K562 (cell line): ENCODE data around the gene SLC25A20. TPM values are rescaled to one million over a fixed set of nuclear protein-coding genes. Genes with fewer than 3 reads are reported as not detected.

Experiments
- ATAC-seq: fragments of 200-7000 bp; cut with Tn5 transposase; 3 replicates; pipeline ENCODE4 v1.9.1; 2020; ENCODE audit warnings: moderate library complexity
- BruUV-seq: library from RNA; stranded (reverse); fragments of 400-500 nt; replicated peaks from 2 replicates; lab custom pipeline; 2021; lab: Mats Ljungman, UMichigan
- CTCF ChIA-PET: fragments of 300-600 bp; formaldehyde crosslinking; extraction: SDS; loops from one replicate; lab custom pipeline; 2021; ENCODE audit warnings: low intra/inter-chr PET ratio; lab: Yijun Ruan, JAX
- POLR2A ChIA-PET: fragments of 300-600, 350-650 bp; sonication (Branson Sonifier 250); formaldehyde crosslinking; extraction: SDS; loops from one replicate; lab custom pipeline; 2021; ENCODE audit warnings: antibody characterized with exemption, inconsistent platforms; lab: Yijun Ruan, JAX
- DNase-seq, 4 experiments: peaks; one replicate each; pipeline versions ENCODE4 v3.0.0 to v3.0.0-alpha.2; 2011 to 2018; ENCODE audit warnings: low spot score in 3 of 4, mixed read lengths in 3 of 4; ENCODE audit errors: extremely low read depth in 1 of 4
- FAIRE-seq: peaks from 2 replicates; lab custom pipeline; 2011; peaks lifted over from hg19 to GRCh38; lab: Jason Lieb, UNC
- H2AFZ ChIP-seq: 2 replicates; pipeline ENCODE4 v1.6.0; 2011; ENCODE audit warnings: low read depth, low read length, control low read depth, inconsistent platforms
- H3K27ac ChIP-seq: fragments of 200-600 bp; 3 replicates; pipeline ENCODE4 v1.8.0; 2011; ENCODE audit warnings: low read depth, mild to moderate bottlenecking, control low read depth, inconsistent platforms, low read length, moderate library complexity, mixed read lengths; ENCODE audit errors: extremely low read depth
- H3K27me3 ChIP-seq, 2 experiments: fragments of 300-600 bp in 1 of 2; 2 replicates in 1 of 2; 3 replicates in 1 of 2; pipeline versions ENCODE4 v1.6.0 to v1.8.0; 2011; ENCODE audit warnings: inconsistent platforms in 2 of 2, low read length in 2 of 2, mild to moderate bottlenecking in 1 of 2, mixed read lengths in 1 of 2, moderate library complexity in 1 of 2; ENCODE audit not compliant: control insufficient read depth in 2 of 2, insufficient read depth in 2 of 2
- H3K36me3 ChIP-seq: fragments of 300-600 bp; 3 replicates; pipeline ENCODE4 v1.8.0; 2011; ENCODE audit warnings: mild to moderate bottlenecking, low read length, inconsistent platforms; ENCODE audit not compliant: control insufficient read depth, insufficient read depth
- H3K4me1 ChIP-seq, 2 experiments: fragments of 200-600 bp in 1 of 2; replicated peaks in 1 of 2; 2 replicates in 1 of 2; 3 replicates in 1 of 2; pipeline versions ENCODE4 v1.5.1 to v1.8.0; 2011; ENCODE audit warnings: inconsistent platforms in 2 of 2, low read length in 2 of 2, mild to moderate bottlenecking in 1 of 2, mixed read lengths in 1 of 2, moderate library complexity in 1 of 2; ENCODE audit not compliant: control insufficient read depth in 2 of 2, insufficient read depth in 2 of 2
- H3K4me2 ChIP-seq: 2 replicates; pipeline ENCODE4 v1.6.1; 2011; ENCODE audit warnings: low read length, control low read depth, inconsistent platforms, mixed read lengths; ENCODE audit not compliant: insufficient read depth
- H3K4me3 ChIP-seq: fragments of 200-600 bp; sonication (generic), shearing (Covaris generic); 2 replicates; pipeline ENCODE4 v1.5.1; 2016; ENCODE audit warnings: control low read depth, inconsistent platforms
- H3K79me2 ChIP-seq: fragments of 200-600 bp; 3 replicates; pipeline ENCODE4 v1.8.0; 2011; ENCODE audit warnings: low read length, inconsistent platforms; ENCODE audit not compliant: control insufficient read depth, insufficient read depth
- H3K9ac ChIP-seq, 2 experiments: 2 replicates each; pipeline versions ENCODE4 v1.6.0 to v1.6.1; 2011; ENCODE audit warnings: low read depth in 2 of 2, low read length in 2 of 2, control low read depth in 1 of 2, inconsistent platforms in 1 of 2, mild to moderate bottlenecking in 1 of 2, mixed read lengths in 1 of 2; ENCODE audit not compliant: insufficient read depth in 1 of 2
- H3K9me1 ChIP-seq: one replicate; pipeline ENCODE4 v1.6.0; 2011; ENCODE audit warnings: inconsistent platforms, mild to moderate bottlenecking, low read length, moderate library complexity; ENCODE audit not compliant: control insufficient read depth, insufficient read depth
- H3K9me3 ChIP-seq: replicated peaks from 2 replicates; pipeline ENCODE4 v1.5.1; 2011; ENCODE audit warnings: low read depth, low read length, inconsistent platforms; ENCODE audit not compliant: control insufficient read depth, insufficient read depth
- H4K20me1 ChIP-seq: replicated peaks from 2 replicates; pipeline ENCODE4 v1.6.1; 2011; ENCODE audit warnings: low read length, inconsistent platforms, mixed read lengths; ENCODE audit not compliant: control insufficient read depth, insufficient read depth
- E2F3 ChIP-seq: fragments of 250-450 bp; sonication (Bioruptor Pico); IDR thresholded peaks from 2 replicates; pipeline ENCODE4 v1.4.0; 2020; ENCODE audit warnings: mild to moderate bottlenecking
- GABPA ChIP-seq: fragments of 200-800 bp; sonication (Bioruptor generic); conservative IDR thresholded peaks from 2 replicates; pipeline ENCODE4 v1.6.1; 2016; ENCODE audit warnings: low read depth, missing genetic modification characterization, missing compliant biosample characterization
- HMG20B ChIP-seq: fragments of 250-450 bp; sonication (Bioruptor Pico); IDR thresholded peaks from 2 replicates; pipeline ENCODE4 v1.5.0; 2021; ENCODE audit warnings: mild to moderate bottlenecking
- KLF16 ChIP-seq: IDR thresholded peaks from 2 replicates; pipeline ENCODE4 v1.6.1; 2016; ENCODE audit warnings: antibody characterized with exemption
- MAZ ChIP-seq, 2 experiments: fragments of 450-650 bp in 1 of 2; sonication (generic) in 1 of 2; formaldehyde crosslinking; IDR thresholded peaks in 1 of 2; conservative IDR thresholded peaks in 1 of 2; 2 replicates each; pipeline versions ENCODE4 v1.4.0 to v1.5.0; 2020; ENCODE audit warnings: mild to moderate bottlenecking in 1 of 2, missing genetic modification reagents in 1 of 2
- NELFE ChIP-seq: IDR thresholded peaks from 2 replicates; pipeline ENCODE4 v1.6.1; 2011; ENCODE audit warnings: mild to moderate bottlenecking; ENCODE audit not compliant: insufficient read depth, insufficient read length
- NR2C2 ChIP-seq, 2 experiments: fragments of 200-800 bp in 1 of 2; sonication (Bioruptor generic) in 1 of 2; sonication (generic) in 1 of 2; formaldehyde crosslinking in 1 of 2; IDR thresholded peaks; 2 replicates each; pipeline versions ENCODE4 v1.6.1 to v1.8.0; 2016 to 2022; ENCODE audit warnings: mild to moderate bottlenecking in 1 of 2, missing compliant biosample characterization in 1 of 2, missing genetic modification characterization in 1 of 2, missing genetic modification reagents in 1 of 2
- PCBP2 ChIP-seq: fragments of 200-400 bp; formaldehyde crosslinking; IDR thresholded peaks from 2 replicates; pipeline ENCODE4 v1.6.1; 2018; ENCODE audit warnings: low read length, low read depth, mild to moderate bottlenecking, moderate library complexity; ENCODE audit not compliant: poor library complexity, severe bottlenecking
- POLR2AphosphoS2 ChIP-seq: IDR thresholded peaks from 2 replicates; pipeline ENCODE4 v1.6.1; 2012; ENCODE audit warnings: low read length, improper control_type of control experiment
- RAD21 ChIP-seq, 2 experiments: fragments of 250-450 bp in 1 of 2; fragments of 450-650 bp in 1 of 2; sonication (Bioruptor Pico) in 1 of 2; formaldehyde crosslinking in 1 of 2; IDR thresholded peaks in 1 of 2; conservative IDR thresholded peaks in 1 of 2; 2 replicates each; pipeline versions ENCODE4 v1.4.0 to v1.8.0; 2020 to 2022; ENCODE audit warnings: mild to moderate bottlenecking in 2 of 2, moderate library complexity in 1 of 2
- RBM14 ChIP-seq: fragments of 200-400 bp; formaldehyde crosslinking; IDR thresholded peaks from 2 replicates; pipeline ENCODE4 v1.6.1; 2018; ENCODE audit warnings: low read depth, mild to moderate bottlenecking, low read length, moderate library complexity, borderline replicate concordance; ENCODE audit not compliant: insufficient read depth
- RBM39 ChIP-seq: fragments of 200-400 bp; formaldehyde crosslinking; optimal IDR thresholded peaks from 2 replicates; pipeline ENCODE3; 2018; ENCODE audit warnings: low read depth, low read length
- ZNF347 ChIP-seq: fragments of 450-650 bp; formaldehyde crosslinking; IDR thresholded peaks from 2 replicates; pipeline ENCODE4 v1.4.0; 2020; ENCODE audit warnings: low read depth, mild to moderate bottlenecking, moderate library complexity
- WGBS: fragments of 100-300 bp; shearing (Covaris generic); methylation state at CpG from one replicate; pipeline ENCODE4 v1.1.6; 2016; ENCODE audit warnings: low coverage, mixed read lengths; ENCODE audit not compliant: insufficient coverage; ENCODE audit errors: missing lambda C conversion rate; 5-methylcytosine and 5-hydroxymethylcytosine counted together
- in situ Hi-C: fragments of 300-500 bp; cut with MboI; formaldehyde crosslinking; loops from 4 replicates; pipeline ENCODE4 v1.15.0; 2018; ENCODE audit warnings: inconsistent platforms, mixed read lengths
- intact Hi-C: fragments of 100-400 bp; cut with micrococcal nuclease; formaldehyde crosslinking; loops from 2 replicates; pipeline ENCODE4 v1.14.2; 2022
- polyA plus RNA-seq, 8 experiments: library from polyadenylated mRNA; depleted of rRNA in 4 of 8; stranded (reverse) in 5 of 8; unstranded in 3 of 8; fragments of >200 nt; fragmentation: Nextera tagmentation in 2 of 8; fragmentation: Illumina TruSeq in 1 of 8; extraction: Ambion mirVana in 2 of 8; extraction: Trizol in 1 of 8; gene quantifications; 2 replicates each; pipeline versions ENCODE4 v1.2.1 to v1.2.3, GENCODE V29; 2011 to 2014; ENCODE audit warnings: inconsistent platforms in 1 of 8, missing spikeins in 1 of 8
- total RNA-seq, 7 experiments: library from RNA; depleted of rRNA in 6 of 7; stranded (reverse); fragments of >200 nt in 6 of 7; fragmentation: Illumina TruSeq in 2 of 7; extraction: Trizol in 2 of 7; gene quantifications; 2 replicates each; pipeline versions ENCODE4 v1.2.1 to v1.2.3, GENCODE V29; 2011 to 2021; ENCODE audit warnings: low replicate concordance in 1 of 7
- TF ChIP-seq, protein P1 (sequence below), 2 experiments: IDR thresholded peaks in 1 of 2; conservative IDR thresholded peaks in 1 of 2; 2 replicates each; pipeline ENCODE4 v1.6.1; 2016; ENCODE audit warnings: low read depth in 2 of 2, mild to moderate bottlenecking in 1 of 2, missing compliant biosample characterization in 1 of 2, missing genetic modification characterization in 1 of 2, moderate library complexity in 1 of 2
- TF ChIP-seq, protein P2 (sequence below), 2 experiments: fragments of 450-650 bp; conservative IDR thresholded peaks; 2 replicates each; pipeline ENCODE4 v1.6.1; 2017; ENCODE audit warnings: mild to moderate bottlenecking in 2 of 2, moderate library complexity in 2 of 2

The SLC25A20 gene
- total and polyA plus RNA-seq, 9 of the 15 experiments (the other 6 are each of a cell fraction or from before 2014, with no cell fraction given), result 14.3 to 48.1 (median 21.6) TPM

DNA sequence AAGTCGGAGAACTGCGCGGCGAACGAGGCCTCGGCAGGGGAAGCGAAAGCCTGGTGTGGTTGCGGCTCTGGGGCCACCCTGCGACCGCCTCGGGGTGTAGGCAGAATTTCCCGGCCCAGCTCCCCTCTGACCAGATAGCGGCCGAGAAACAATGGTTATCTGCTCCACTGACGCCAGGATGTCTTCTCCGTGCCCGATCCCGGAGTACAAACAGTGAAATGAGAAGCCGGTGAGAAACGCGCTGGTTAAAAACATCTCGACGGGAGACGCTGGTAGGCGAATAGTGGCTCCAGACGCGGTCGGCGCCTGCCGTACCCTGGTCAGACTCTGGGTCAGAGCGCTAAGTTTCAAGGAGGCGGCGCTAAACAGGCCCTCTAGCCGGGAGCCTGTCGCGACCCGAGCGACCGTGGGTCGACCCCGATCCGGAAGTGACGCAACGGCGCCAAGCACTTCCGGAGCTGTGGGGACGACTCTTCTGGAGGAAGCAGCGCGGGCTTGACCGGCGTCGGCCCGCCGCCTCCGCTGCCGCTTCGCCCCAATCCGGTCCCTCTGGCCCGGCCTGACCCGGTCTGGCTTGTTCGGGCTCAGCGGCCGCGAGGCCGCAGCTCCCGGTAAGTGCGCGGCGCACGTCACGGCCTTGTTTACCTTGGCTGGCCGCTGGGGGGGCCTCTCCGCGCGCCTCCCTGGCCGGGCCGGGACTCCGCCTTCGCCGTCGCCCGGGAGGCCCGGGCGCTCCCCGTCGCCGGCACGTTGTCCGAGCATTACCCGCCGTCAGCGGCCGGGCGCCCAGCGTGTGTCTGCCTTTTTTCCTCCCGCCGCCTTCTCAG, 19.9 kb upstream of the SLC25A20 start, which contains the start of gene ARIH2:
ARIH2 (plus strand) TSS at position 455 of the 827 bp plus-strand sequence. CDS start 8,717 bp downstream, outside the sequence.
- intact Hi-C loops, result loop anchor here (5.0 kb wide), 3 partner anchors 71 to 176 kb away; partner anchors contain the start of genes PRKAR2A and WDR6
- FAIRE-seq (peak; percentile 88), DNase-seq (peak; percentile 87 to 95 (median 90)), ATAC-seq (peak; percentile 92)
- H3K79me2 ChIP-seq, result peaks cover 58% of the 10 kb centered on the region
- H3K27me3 ChIP-seq, result no peaks in the 10 kb centered on the region
- POLR2A ChIA-PET, result interaction anchor here (0.6 to 4.1 kb wide), 19 partner anchors 10 to 211 kb away, joined by 3 to 25 read pairs (median 3); partner anchors contain the start of genes IP6K2, NDUFAF3 and SLC25A20
- CTCF ChIA-PET, result no interaction called here
- H4K20me1 ChIP-seq, result no peaks in the 10 kb centered on the region
- peaks cover 3 to 26% of the 10 kb centered on the region in 2 experiments; a peak in 3 of 5 replicates for H3K4me1 ChIP-seq
- H3K4me2 ChIP-seq, result peak within 1 kb of the TSS; percentile 90
- peak within 1 kb of the TSS; percentile 98 for H3K4me3 ChIP-seq
- peak within 1 kb of the TSS; percentile 92 to 98 for H3K9ac ChIP-seq
- peak within 1 kb of the TSS; percentile 97 for H3K27ac ChIP-seq
- H2AFZ ChIP-seq, result peak within 1 kb of the TSS; percentile 89
- 1% methylated on average over 47 of the region's 97 CpGs for WGBS
- H3K36me3 ChIP-seq, result peaks cover 22% of the 10 kb centered on the region; the same call in 2 of the 3 replicates
- no peaks in the 10 kb centered on the region for H3K9me1 ChIP-seq
- H3K9me3 ChIP-seq, result no peaks in the 10 kb centered on the region
- in situ Hi-C loops, result no loop called here
- TSS peak; percentile 95 for BruUV-seq
- TF ChIP-seq NR2C2 (CRISPR knock-in tag; IDR thresholded peaks at IDR 0.05), result peak; percentile 94
- TF ChIP-seq NR2C2 (tag; IDR thresholded peaks at IDR 0.05), result peak; percentile 99
- TF ChIP-seq PCBP2, result no peak
- TF ChIP-seq RBM14, result no peak
- TF ChIP-seq HMG20B, result no peak
- TF ChIP-seq RBM39, result no peak
- TF ChIP-seq ZNF347 (CRISPR knock-in tag), result no peak
- TF ChIP-seq, protein P1, sequence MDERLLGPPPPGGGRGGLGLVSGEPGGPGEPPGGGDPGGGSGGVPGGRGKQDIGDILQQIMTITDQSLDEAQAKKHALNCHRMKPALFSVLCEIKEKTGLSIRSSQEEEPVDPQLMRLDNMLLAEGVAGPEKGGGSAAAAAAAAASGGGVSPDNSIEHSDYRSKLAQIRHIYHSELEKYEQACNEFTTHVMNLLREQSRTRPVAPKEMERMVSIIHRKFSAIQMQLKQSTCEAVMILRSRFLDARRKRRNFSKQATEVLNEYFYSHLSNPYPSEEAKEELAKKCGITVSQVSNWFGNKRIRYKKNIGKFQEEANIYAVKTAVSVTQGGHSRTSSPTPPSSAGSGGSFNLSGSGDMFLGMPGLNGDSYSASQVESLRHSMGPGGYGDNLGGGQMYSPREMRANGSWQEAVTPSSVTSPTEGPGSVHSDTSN (CRISPR knock-in tag; IDR thresholded peaks at IDR 0.05; ENCODE audit: low read depth), result no peak
- TF ChIP-seq, protein P1 (tag; conservative IDR thresholded peaks at IDR 0.05; ENCODE audit: low read depth), result no peak
- TF ChIP-seq POLR2AphosphoS2, result no peak
- peak; percentile 99 for TF ChIP-seq GABPA (tag)
- TF ChIP-seq, protein P2, sequence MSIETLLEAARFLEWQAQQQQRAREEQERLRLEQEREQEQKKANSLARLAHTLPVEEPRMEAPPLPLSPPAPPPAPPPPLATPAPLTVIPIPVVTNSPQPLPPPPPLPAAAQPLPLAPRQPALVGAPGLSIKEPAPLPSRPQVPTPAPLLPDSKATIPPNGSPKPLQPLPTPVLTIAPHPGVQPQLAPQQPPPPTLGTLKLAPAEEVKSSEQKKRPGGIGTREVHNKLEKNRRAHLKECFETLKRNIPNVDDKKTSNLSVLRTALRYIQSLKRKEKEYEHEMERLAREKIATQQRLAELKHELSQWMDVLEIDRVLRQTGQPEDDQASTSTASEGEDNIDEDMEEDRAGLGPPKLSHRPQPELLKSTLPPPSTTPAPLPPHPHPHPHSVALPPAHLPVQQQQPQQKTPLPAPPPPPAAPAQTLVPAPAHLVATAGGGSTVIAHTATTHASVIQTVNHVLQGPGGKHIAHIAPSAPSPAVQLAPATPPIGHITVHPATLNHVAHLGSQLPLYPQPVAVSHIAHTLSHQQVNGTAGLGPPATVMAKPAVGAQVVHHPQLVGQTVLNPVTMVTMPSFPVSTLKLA (conservative IDR thresholded peaks at IDR 0.05), result peak; percentile 67 to 90
- no peak for TF ChIP-seq NELFE
- no peak for TF ChIP-seq E2F3 (CRISPR knock-in tag)
- TF ChIP-seq KLF16, result no peak
- peak; percentile 19 to 40; a peak in 3 of 4 replicates for TF ChIP-seq RAD21 (CRISPR knock-in tag; conservative IDR thresholded peaks at IDR 0.05 in 1 of 2, IDR thresholded peaks at IDR 0.05 in 1 of 2)
- TF ChIP-seq MAZ (CRISPR knock-in tag; conservative IDR thresholded peaks at IDR 0.05 in 1 of 2, IDR thresholded peaks at IDR 0.05 in 1 of 2), result peak in 1 of 2 experiments; percentile 73; a peak in 1 of 4 replicates
